HEK293 (cell line): Measurements from ENCODE around the gene NCKAP5.
A peak's percentile ranks its signal among the peaks of the same experiment; 100 is the strongest.

Source experiments
- CTCF ChIA-PET: fragments of 350-600 bp; formaldehyde crosslinking; extraction: SDS; loops from one replicate; lab custom pipeline; 2021; ENCODE audit warnings: antibody characterized with exemption; lab: Yijun Ruan, JAX
- POLR2A ChIA-PET: fragments of 300-600 bp; formaldehyde crosslinking; extraction: SDS; loops from one replicate; lab custom pipeline; 2020; ENCODE audit warnings: antibody characterized with exemption, inconsistent platforms; lab: Yijun Ruan, JAX
- H3K27ac ChIP-seq: fragments of 200-500 bp; sonication (Bioruptor generic); 2 replicates; pipeline ENCODE4 v1.5.1; 2014; ENCODE audit warnings: low read depth, low read length, control low read depth, inconsistent platforms; ENCODE audit errors: extremely low read depth
- H3K36me3 ChIP-seq, 2 experiments: fragments of 200-500 bp in 1 of 2; sonication (Bioruptor generic) in 1 of 2; 1 replicate in 1 of 2; 2 replicates in 1 of 2; pipeline ENCODE4 v1.5.1; 2014 to 2017; ENCODE audit warnings: inconsistent platforms in 2 of 2, low read length in 2 of 2; ENCODE audit not compliant: control insufficient read depth in 2 of 2, insufficient read depth in 1 of 2
- H3K4me1 ChIP-seq: fragments of 200-500 bp; sonication (Bioruptor generic); 2 replicates; pipeline ENCODE4 v1.5.1; 2014; ENCODE audit warnings: mild to moderate bottlenecking, low read length, inconsistent platforms; ENCODE audit not compliant: control insufficient read depth, insufficient read depth
- H3K4me3 ChIP-seq: 2 replicates; pipeline ENCODE4 v1.5.1; 2011; ENCODE audit warnings: low read depth, mild to moderate bottlenecking, control low read depth, low read length, moderate library complexity
- H3K9me3 ChIP-seq: fragments of 200-500 bp; sonication (Bioruptor generic); 2 replicates; pipeline ENCODE4 v1.5.1; 2014; ENCODE audit warnings: low read depth, low read length, inconsistent platforms; ENCODE audit not compliant: control insufficient read depth, insufficient read depth
- GFI1B ChIP-seq: fragments of 450-650 bp; formaldehyde crosslinking; IDR thresholded peaks from 2 replicates; pipeline ENCODE4 v1.5.1; 2016; ENCODE audit warnings: missing biosample characterization, missing genetic modification characterization
- HOXA7 ChIP-seq: sonication (generic); formaldehyde crosslinking; IDR thresholded peaks from 2 replicates; pipeline ENCODE4 v1.8.1; 2022; ENCODE audit warnings: missing genetic modification reagents, borderline replicate concordance
- MEIS1 ChIP-seq: sonication (generic); formaldehyde crosslinking; IDR thresholded peaks from 2 replicates; pipeline ENCODE4 v1.8.1; 2022; ENCODE audit warnings: missing genetic modification reagents, mild to moderate bottlenecking, borderline replicate concordance
- OSR2 ChIP-seq: fragments of 450-650 bp; formaldehyde crosslinking; IDR thresholded peaks from 2 replicates; pipeline ENCODE4 v1.5.1; 2016; ENCODE audit warnings: missing biosample characterization, missing genetic modification characterization
- SALL2 ChIP-seq: fragments of 450-650 bp; formaldehyde crosslinking; IDR thresholded peaks from 2 replicates; pipeline ENCODE4 v1.5.0; 2017; ENCODE audit warnings: missing biosample characterization, mild to moderate bottlenecking, missing genetic modification characterization, borderline replicate concordance
- ZBTB6 ChIP-seq: fragments of 450-650 bp; formaldehyde crosslinking; IDR thresholded peaks from 2 replicates; pipeline ENCODE4 v1.5.1; 2017; ENCODE audit warnings: missing biosample characterization, missing genetic modification characterization
- ZBTB8A ChIP-seq: fragments of 450-650 bp; formaldehyde crosslinking; IDR thresholded peaks from 2 replicates; pipeline ENCODE4 v1.5.1; 2016; ENCODE audit warnings: missing biosample characterization, missing genetic modification characterization
- ZFHX2 ChIP-seq: fragments of 450-650 bp; formaldehyde crosslinking; conservative IDR thresholded peaks from 2 replicates; pipeline ENCODE4 v1.5.1; 2016; ENCODE audit warnings: missing biosample characterization, missing genetic modification characterization
- ZNF114 ChIP-seq: fragments of 450-650 bp; formaldehyde crosslinking; IDR thresholded peaks from 2 replicates; pipeline ENCODE4 v1.5.0; 2017; ENCODE audit warnings: missing biosample characterization, missing genetic modification characterization
- ZNF132 ChIP-seq: fragments of 450-650 bp; formaldehyde crosslinking; IDR thresholded peaks from 2 replicates; pipeline ENCODE4 v1.5.1; 2017; ENCODE audit warnings: missing biosample characterization, missing genetic modification characterization, borderline replicate concordance
- ZNF148 ChIP-seq: fragments of 450-650 bp; formaldehyde crosslinking; IDR thresholded peaks from 2 replicates; pipeline ENCODE4 v1.5.0; 2017; ENCODE audit warnings: missing biosample characterization, missing genetic modification characterization, borderline replicate concordance
- ZNF169 ChIP-seq: fragments of 450-650 bp; formaldehyde crosslinking; IDR thresholded peaks from 2 replicates; pipeline ENCODE4 v1.5.1; 2016; ENCODE audit warnings: missing biosample characterization, missing genetic modification characterization
- ZNF19 ChIP-seq: fragments of 450-650 bp; formaldehyde crosslinking; IDR thresholded peaks from 2 replicates; pipeline ENCODE4; 2016; ENCODE audit warnings: missing biosample characterization, missing genetic modification characterization, low read depth
- ZNF211 ChIP-seq: fragments of 450-650 bp; formaldehyde crosslinking; IDR thresholded peaks from 2 replicates; pipeline ENCODE4 v1.5.1; 2016; ENCODE audit warnings: low read depth, missing biosample characterization, missing genetic modification characterization
- ZNF223 ChIP-seq: fragments of 450-650 bp; formaldehyde crosslinking; IDR thresholded peaks from 2 replicates; pipeline ENCODE4 v1.5.1; 2016; ENCODE audit warnings: missing biosample characterization, missing genetic modification characterization
- ZNF23 ChIP-seq: fragments of 450-650 bp; formaldehyde crosslinking; IDR thresholded peaks from 2 replicates; pipeline ENCODE4 v1.5.1; 2016; ENCODE audit warnings: missing biosample characterization, missing genetic modification characterization, borderline replicate concordance
- ZNF239 ChIP-seq: fragments of 450-650 bp; formaldehyde crosslinking; IDR thresholded peaks from 2 replicates; pipeline ENCODE4 v1.5.1; 2016; ENCODE audit warnings: missing biosample characterization, missing genetic modification characterization
- ZNF48 ChIP-seq: fragments of 450-650 bp; formaldehyde crosslinking; IDR thresholded peaks from 2 replicates; pipeline ENCODE4 v1.5.1; 2016; ENCODE audit warnings: missing biosample characterization, missing genetic modification characterization
- ZNF585B ChIP-seq: fragments of 450-650 bp; formaldehyde crosslinking; IDR thresholded peaks from 2 replicates; pipeline ENCODE4 v1.5.1; 2016; ENCODE audit warnings: missing biosample characterization, missing genetic modification characterization
- ZNF610 ChIP-seq: fragments of 450-650 bp; formaldehyde crosslinking; IDR thresholded peaks from 2 replicates; pipeline ENCODE4 v1.5.1; 2016; ENCODE audit warnings: missing biosample characterization, missing genetic modification characterization, borderline replicate concordance
- ZNF677 ChIP-seq: fragments of 450-650 bp; IDR thresholded peaks from 2 replicates; pipeline ENCODE4 v1.5.0; 2018; ENCODE audit warnings: missing biosample characterization, mild to moderate bottlenecking, missing genetic modification characterization, moderate library complexity
- ZNF701 ChIP-seq: fragments of 450-650 bp; formaldehyde crosslinking; IDR thresholded peaks from 2 replicates; pipeline ENCODE4 v1.5.1; 2016; ENCODE audit warnings: missing biosample characterization, missing genetic modification characterization
- ZNF707 ChIP-seq: fragments of 450-650 bp; formaldehyde crosslinking; IDR thresholded peaks from 2 replicates; pipeline ENCODE4 v1.5.1; 2016; ENCODE audit warnings: missing biosample characterization, missing genetic modification characterization
- ZNF776 ChIP-seq: fragments of 450-650 bp; formaldehyde crosslinking; IDR thresholded peaks from 2 replicates; pipeline ENCODE4 v1.5.0; 2017; ENCODE audit warnings: missing biosample characterization, missing genetic modification characterization, borderline replicate concordance
- ZNF830 ChIP-seq: fragments of 450-650 bp; IDR thresholded peaks from 2 replicates; pipeline ENCODE4 v1.5.0; 2018; ENCODE audit warnings: missing biosample characterization, missing genetic modification characterization, low read depth, mild to moderate bottlenecking, moderate library complexity

NCKAP5 gene

GRCh38 chr2:132884705-132885104 is 683.6 kb downstream of the NCKAP5 start (continued):
- TF ChIP-seq HOXA7 (CRISPR knock-in tag) (no peak), ZNF211 (no peak), ZNF223 (tag by site-specific recombination) (no peak), MEIS1 (CRISPR knock-in tag) (no peak), ZNF610 (0 out of 2 replicates have a peak, but pooled peaks have one; percentile 44), ZNF830 (tag by site-specific recombination) (no peak), ZBTB8A (tag by site-specific recombination) (peak; percentile 46; the same call in 1 of the 2 replicates), ZNF114 (tag by site-specific recombination) (no peak), ZBTB6 (tag by site-specific recombination) (no peak), ZNF677 (no peak), ZNF585B (no peak)

DNA sequence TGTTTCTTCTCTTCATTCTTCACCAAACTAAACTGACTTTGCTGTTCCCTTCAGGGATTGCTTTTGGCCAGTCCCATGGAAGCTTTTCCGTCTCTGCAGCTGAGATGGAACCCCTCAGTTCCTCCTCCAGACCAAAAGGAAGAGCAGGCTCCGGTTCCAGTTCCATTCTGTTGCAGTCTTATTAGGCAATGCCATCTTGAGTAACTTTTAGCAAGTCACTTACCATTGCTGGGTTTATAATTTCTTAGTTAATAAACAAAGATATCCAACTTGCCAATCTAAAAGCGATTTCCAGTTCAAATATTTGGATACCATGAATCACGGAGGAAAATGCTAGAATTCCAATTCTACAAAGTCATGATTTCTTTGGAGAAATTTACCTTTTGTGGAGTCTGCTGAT is 684.0 kb downstream of the NCKAP5 start:
- CTCF ChIA-PET: no interaction called here
- TF ChIP-seq ZNF23 (tag by site-specific recombination): no peak
- no peak for TF ChIP-seq SALL2 (tag by site-specific recombination)
- no peak for TF ChIP-seq ZFHX2
- no peak for TF ChIP-seq GFI1B (tag by site-specific recombination)
- TF ChIP-seq ZNF19 (tag by site-specific recombination): no peak
- TF ChIP-seq ZNF169 (tag by site-specific recombination): no peak
- no peak for TF ChIP-seq ZNF132
- no peak for TF ChIP-seq ZNF239 (tag by site-specific recombination)
- no peak for TF ChIP-seq ZBTB8A (tag by site-specific recombination)
- no peak for TF ChIP-seq OSR2 (tag by site-specific recombination)
- TF ChIP-seq ZNF707 (tag by site-specific recombination): no peak
- no peak for TF ChIP-seq ZNF114 (tag by site-specific recombination)
- no peak for TF ChIP-seq ZNF701
- TF ChIP-seq ZNF776 (tag by site-specific recombination): no peak
- no peak for TF ChIP-seq ZNF48 (tag by site-specific recombination)
- TF ChIP-seq ZNF148 (tag by site-specific recombination): no peak
- TF ChIP-seq, all 188 proteins: peak for 0

More for the DNA sequence above, 684.0 kb downstream of the NCKAP5 start:
- no peak overlapping the region for H3K4me3 ChIP-seq
- POLR2A ChIA-PET: no interaction called here
- H3K36me3 ChIP-seq: no peaks in the 10 kb centered on the region
- H3K9me3 ChIP-seq: no peaks in the 10 kb centered on the region
- H3K27ac ChIP-seq: no peak overlapping the region
- H3K4me1 ChIP-seq: 0 out of 2 replicates have a peak, but pooled peaks cover 10% of the 10 kb centered on the region
